Aorta (tissue), 5 donors: ENCODE measurements around the gene SGK1. TPM values are rescaled to one million over a fixed set of nuclear protein-coding genes. Genes with fewer than 3 reads are reported as not detected.

Experiments
- ATAC-seq: fragments of 200-7000 bp; cut with Tn5 transposase; one replicate; pipeline ENCODE4 v1.9.1; 2022; ENCODE audit warnings: moderate library complexity; ENCODE audit not compliant: low FRiP score
- DNase-seq, 2 donors: peaks; one replicate each; pipeline ENCODE4 v3.0.0-alpha.2; 2020
- H3K27ac ChIP-seq, 2 donors: one replicate each; pipeline ENCODE4 v1.5.1; 2013; ENCODE audit warnings: low read length in 2 of 2, mild to moderate bottlenecking in 2 of 2, moderate library complexity in 2 of 2, control low read depth in 1 of 2, inconsistent platforms in 1 of 2, low read depth in 1 of 2
- H3K27me3 ChIP-seq, 2 donors: one replicate each; pipeline ENCODE4 v1.6.1; 2013; ENCODE audit warnings: control low read depth in 1 of 2, low read length in 1 of 2, mild to moderate bottlenecking in 1 of 2, moderate library complexity in 1 of 2; ENCODE audit not compliant: insufficient read depth in 2 of 2, control insufficient read depth in 1 of 2
- H3K36me3 ChIP-seq, 2 donors: one replicate each; pipeline ENCODE4 v1.6.1; 2013; ENCODE audit warnings: control low read depth in 1 of 2, low read length in 1 of 2, mild to moderate bottlenecking in 1 of 2; ENCODE audit not compliant: insufficient read depth in 2 of 2, control insufficient read depth in 1 of 2
- H3K4me1 ChIP-seq, 2 donors: one replicate each; pipeline ENCODE4 v1.6.1; 2013; ENCODE audit warnings: low read length in 2 of 2, control low read depth in 1 of 2, mild to moderate bottlenecking in 1 of 2, moderate library complexity in 1 of 2; ENCODE audit not compliant: insufficient read depth in 2 of 2, control insufficient read depth in 1 of 2
- H3K4me3 ChIP-seq, 2 donors: one replicate each; pipeline ENCODE4 v1.5.1; 2013; ENCODE audit warnings: low read length in 2 of 2, control low read depth in 1 of 2, mild to moderate bottlenecking in 1 of 2
- H3K9me3 ChIP-seq: one replicate; pipeline ENCODE4 v1.6.1; 2013; ENCODE audit warnings: mild to moderate bottlenecking, low read length; ENCODE audit not compliant: control insufficient read depth
- WGBS, 2 donors: extraction: QIAGEN DNeasy Blood & Tissue Kit; methylation state at CpG; one replicate each; pipeline ENCODE4 v1.1.7; 2013; 5-methylcytosine and 5-hydroxymethylcytosine counted together
- intact Hi-C, 2 donors: fragments of 100-400 bp; cut with DNase I; formaldehyde crosslinking; loops; one replicate each; pipeline versions ENCODE4 v1.14.2 to v1.15.0; 2022
- polyA plus RNA-seq, 2 donors: library from polyadenylated mRNA; stranded (reverse); fragments of 200-250 nt; gene quantifications; one replicate each; pipeline ENCODE4 v1.2.3, GENCODE V29; 2013
- total RNA-seq, 2 donors: library from RNA; stranded (reverse); fragmentation: NEBNext Ultra II Directional; extraction: Animal tissue kit (Norgen Biotek cat#: 25700); gene quantifications; one replicate each; pipeline ENCODE4 v1.2.1, GENCODE V29; 2021
- donor health status: healthy with polysubstance abuse.
- donor health status: Bipolar disorder and iron deficiency.
- donor health status: DM: no; HTN: no; CAD: no.
- donor health status: DM: no; HTN: no; CAD: no.
- donor health status: DM: yes; HTN: yes; CAD: no.

Gene SGK1
- total and polyA plus RNA-seq, 4 donors, result 11.3 to 150 (median 106) TPM

DNA sequence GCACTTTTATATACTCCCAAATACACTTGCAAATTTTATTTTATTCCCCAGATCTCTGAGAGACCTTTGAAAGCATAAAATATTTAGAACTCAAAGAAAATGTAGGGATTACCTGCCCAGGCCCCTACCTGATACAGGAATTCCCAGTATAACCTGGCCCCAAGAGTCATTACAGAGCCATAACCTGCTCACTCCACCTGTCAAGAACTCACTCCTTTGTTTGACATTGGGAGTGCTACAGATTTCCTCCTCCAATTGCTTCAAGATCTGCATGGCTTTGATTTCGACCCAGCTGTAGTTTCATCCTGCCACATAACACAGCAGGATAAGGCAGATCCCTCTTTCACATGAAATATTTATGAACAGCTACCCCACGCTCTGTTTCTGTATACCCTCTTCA is 169.3 kb downstream of the SGK1 start:
- ATAC-seq (no peak), DNase-seq (no peak)
- intact Hi-C loops, result no loop called here
- Histone ChIP-seq H3K9me3 (no peaks in the 10 kb centered on the region), H3K27me3 (no peaks in the 10 kb centered on the region), H3K4me1 (no peaks in the 10 kb centered on the region), H3K27ac (no peak overlapping the region), H3K4me3 (no peak overlapping the region), H3K36me3 (no peaks in the 10 kb centered on the region)
- WGBS, 2 donors, result 55 to 59% methylated on average over 2 of the region's 2 CpGs

DNA sequence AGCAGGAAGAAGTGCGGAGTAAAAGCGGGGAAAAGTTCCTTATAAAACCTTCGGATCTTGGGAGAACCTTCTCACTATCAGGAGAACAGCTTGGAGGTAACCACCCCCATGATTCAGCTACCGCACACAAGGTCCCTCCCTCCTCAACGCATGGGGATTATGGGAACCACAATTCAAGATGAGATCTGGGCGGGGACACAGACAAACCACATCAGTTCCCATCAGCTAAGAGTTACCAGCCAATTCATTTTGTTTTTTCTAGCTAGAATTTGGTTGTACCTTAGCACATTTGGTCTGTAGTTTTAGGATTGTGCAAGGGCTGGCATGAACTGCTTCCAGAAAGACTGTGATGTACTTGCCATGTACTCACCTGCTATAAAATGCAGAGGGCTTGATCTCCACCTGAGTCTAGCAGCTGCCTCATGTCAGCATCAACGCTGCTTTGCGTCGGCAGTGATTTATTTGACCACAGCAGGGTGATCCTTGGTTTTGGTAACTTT is 170.8 kb downstream of the SGK1 start:
- Histone ChIP-seq H3K4me3 (no peak overlapping the region), H3K4me1 (no peaks in the 10 kb centered on the region), H3K27me3 (no peaks in the 10 kb centered on the region), H3K27ac (no peak overlapping the region), H3K9me3 (no peaks in the 10 kb centered on the region), H3K36me3 (no peaks in the 10 kb centered on the region)
- WGBS, 2 donors, result 97 to 98% methylated on average over 9 of the region's 9 CpGs
- no peak for DNase-seq
- intact Hi-C loops, result no loop called here
- ATAC-seq, result no peak

DNA sequence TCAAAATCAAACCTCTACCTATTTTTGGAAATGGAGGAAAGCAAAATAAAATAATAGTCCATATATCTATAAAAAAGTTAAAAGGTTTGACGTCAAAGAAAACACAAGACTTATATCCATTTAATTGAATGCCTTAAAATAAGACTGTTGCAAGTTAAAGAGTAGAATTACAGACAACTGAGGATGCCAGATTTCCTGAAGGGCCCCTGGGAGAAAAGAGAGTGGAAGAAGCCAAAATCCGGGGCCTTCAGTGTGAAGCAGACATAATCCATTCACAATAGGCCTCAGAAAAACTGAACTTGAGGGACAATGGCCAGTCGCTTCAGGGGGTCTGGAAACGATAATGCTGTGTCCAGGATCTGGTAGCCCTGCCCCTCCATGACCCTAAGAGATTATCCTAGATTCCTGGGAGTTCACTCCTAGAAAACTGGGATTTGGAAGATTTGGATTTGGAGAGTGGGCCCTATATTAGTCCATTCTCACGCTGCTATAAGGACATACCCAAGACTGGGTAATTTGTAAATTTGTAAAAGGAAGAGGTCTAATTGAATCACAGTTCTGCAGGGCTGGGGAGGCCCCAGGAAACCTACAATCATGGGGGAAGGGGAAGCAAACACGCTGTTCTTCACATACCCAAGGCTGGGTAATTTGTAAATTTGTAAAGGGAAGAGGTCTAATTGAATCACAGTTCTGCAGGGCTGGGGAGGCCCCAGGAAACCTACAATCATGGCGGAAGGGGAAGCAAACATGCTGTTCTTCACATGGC is 171.5 kb downstream of the SGK1 start:
- H3K9me3 ChIP-seq, result no peaks in the 10 kb centered on the region
- no peaks in the 10 kb centered on the region for H3K4me1 ChIP-seq
- no peak overlapping the region for H3K4me3 ChIP-seq
- no peak for ATAC-seq
- WGBS, 2 donors, result 62 to 65% methylated on average over 7 of the region's 7 CpGs
- H3K27me3 ChIP-seq, result no peaks in the 10 kb centered on the region
- no peak for DNase-seq
- intact Hi-C loops, result no loop called here
- no peaks in the 10 kb centered on the region for H3K36me3 ChIP-seq
- H3K27ac ChIP-seq, result no peak overlapping the region

DNA sequence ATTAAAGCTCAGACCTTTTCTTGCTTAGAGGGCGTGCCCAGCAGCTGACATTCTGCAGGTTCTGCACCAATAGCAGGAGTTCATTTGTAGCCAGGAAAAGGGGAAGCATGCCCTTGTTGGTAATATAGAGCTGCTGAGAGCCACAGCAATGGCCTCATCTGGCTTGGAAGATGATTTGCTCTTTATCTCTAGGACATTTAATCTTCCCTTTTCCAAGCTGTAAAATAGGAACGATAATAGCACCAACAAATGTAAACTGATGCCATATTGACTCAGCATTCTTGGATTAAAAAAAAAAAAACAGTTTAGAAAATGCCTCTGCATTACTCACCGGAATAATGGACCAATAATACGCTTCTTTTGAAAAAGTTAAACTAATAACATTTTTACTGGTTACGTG is 172.1 kb downstream of the SGK1 start:
- Histone ChIP-seq H3K4me3 (no peak overlapping the region), H3K27ac (no peak overlapping the region), H3K4me1 (no peaks in the 10 kb centered on the region), H3K9me3 (no peaks in the 10 kb centered on the region), H3K36me3 (no peaks in the 10 kb centered on the region), H3K27me3 (no peaks in the 10 kb centered on the region)
- intact Hi-C loops, result no loop called here
- ATAC-seq, result no peak
- no peak for DNase-seq
- WGBS, 2 donors, result 12 to 20% methylated on average over 5 of the region's 5 CpGs

DNA sequence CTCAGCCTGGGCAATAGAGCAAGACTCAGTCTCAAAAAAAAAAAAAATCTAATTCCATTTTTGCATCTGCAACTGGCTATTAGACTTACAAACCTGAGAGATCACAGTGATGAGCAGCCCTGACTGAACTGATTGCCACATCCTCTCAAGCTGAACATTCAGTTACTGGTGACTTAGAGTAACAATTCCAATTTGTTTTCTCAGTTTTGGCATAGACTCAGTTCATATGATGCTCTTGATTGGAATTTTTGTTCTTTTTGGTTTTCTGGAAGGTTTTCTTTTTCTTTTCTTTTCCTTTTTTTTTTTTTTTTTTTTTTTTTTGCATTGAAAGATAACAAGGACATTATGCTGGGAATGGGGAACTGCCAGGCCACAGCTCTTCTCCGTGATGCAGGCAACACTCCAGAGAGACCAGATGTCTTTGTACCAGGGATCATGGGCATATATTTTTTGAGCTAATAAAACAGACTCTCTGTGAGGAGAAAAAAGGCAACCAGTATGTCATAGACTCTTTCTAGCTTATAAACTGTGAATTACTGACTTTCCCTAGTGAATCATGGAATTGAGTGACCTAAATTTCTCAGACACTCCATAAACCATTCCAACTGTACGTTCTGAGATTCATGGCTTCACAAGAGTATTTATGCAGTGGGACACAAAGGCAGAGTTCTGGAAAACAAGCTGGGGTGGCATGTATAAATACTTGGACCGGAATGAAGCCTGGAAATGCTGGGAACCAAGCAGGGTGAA is 179.5 kb downstream of the SGK1 start:
- DNase-seq (no peak), ATAC-seq (no peak)
- no peaks in the 10 kb centered on the region for H3K27me3 ChIP-seq
- WGBS, 2 donors, result 5 to 9% methylated on average over 3 of the region's 3 CpGs
- no peak overlapping the region for H3K4me3 ChIP-seq
- no peaks in the 10 kb centered on the region for H3K9me3 ChIP-seq
- H3K27ac ChIP-seq, result no peak overlapping the region
- H3K4me1 ChIP-seq, result no peaks in the 10 kb centered on the region
- H3K36me3 ChIP-seq, result no peaks in the 10 kb centered on the region
- intact Hi-C loops, result no loop called here

DNA sequence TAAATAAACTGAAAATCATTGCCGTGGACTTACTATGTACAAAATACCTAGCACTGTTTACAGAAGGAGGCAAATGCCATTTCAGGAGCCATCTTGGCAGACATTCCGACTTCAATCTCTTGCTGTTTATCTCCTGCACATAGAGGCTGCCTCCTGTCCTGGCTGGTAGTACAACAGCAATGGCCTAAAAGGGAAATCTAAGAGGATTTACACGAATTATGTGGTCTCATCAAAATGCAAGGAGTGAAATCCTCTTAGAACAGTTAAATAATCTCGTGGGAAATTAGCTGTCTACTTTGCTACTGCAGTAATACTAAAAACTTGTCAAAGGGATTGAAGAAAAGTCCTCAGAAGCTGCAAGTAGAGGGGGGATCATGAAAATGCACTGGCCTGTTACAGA is 183.3 kb downstream of the SGK1 start:
- Histone ChIP-seq H3K27me3 (no peaks in the 10 kb centered on the region), H3K36me3 (no peaks in the 10 kb centered on the region), H3K4me1 (no peaks in the 10 kb centered on the region), H3K4me3 (no peak overlapping the region), H3K27ac (no peak overlapping the region), H3K9me3 (no peaks in the 10 kb centered on the region)
- WGBS, 2 donors, result 70 to 73% methylated on average over 4 of the region's 4 CpGs
- no peak for DNase-seq
- intact Hi-C loops, result no loop called here
- no peak for ATAC-seq

DNA sequence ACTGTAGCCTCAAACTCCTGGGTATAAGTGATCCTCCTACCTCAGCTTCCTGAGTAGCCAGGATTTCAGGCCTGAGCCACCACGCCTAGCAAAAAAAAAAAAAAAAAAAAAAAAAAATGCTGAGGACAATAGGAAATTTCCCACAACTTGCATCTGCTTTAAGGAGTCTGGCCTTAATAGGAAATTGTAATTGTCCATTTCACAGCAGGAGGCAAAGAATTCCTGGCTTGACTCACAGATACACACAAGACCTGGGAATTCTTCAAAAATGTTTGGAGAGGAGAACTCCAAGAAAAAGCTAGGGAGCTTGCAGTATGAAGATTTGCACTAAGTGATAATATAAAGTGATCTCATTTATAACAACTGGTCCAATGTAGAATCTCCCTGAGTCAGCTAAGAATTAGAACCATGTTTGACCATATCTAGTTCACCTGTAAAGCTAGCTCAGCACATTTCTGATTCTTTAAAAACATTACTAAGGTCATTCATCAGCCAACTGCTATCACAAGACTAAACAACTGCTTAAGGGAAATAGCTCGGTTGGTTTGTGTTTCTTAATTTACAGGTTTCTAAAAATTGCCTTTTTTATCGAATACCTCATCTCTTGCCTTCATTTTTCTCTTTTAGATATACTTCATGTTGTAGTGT is 185.3 kb downstream of the SGK1 start:
- Histone ChIP-seq H3K9me3 (no peaks in the 10 kb centered on the region), H3K36me3 (no peaks in the 10 kb centered on the region), H3K27ac (no peak overlapping the region), H3K4me3 (no peak overlapping the region), H3K4me1 (no peaks in the 10 kb centered on the region), H3K27me3 (no peaks in the 10 kb centered on the region)
- 37 to 40% methylated on average over 3 of the region's 3 CpGs for WGBS, 2 donors
- intact Hi-C loops, result no loop called here
- ATAC-seq (no peak), DNase-seq (no peak)

DNA sequence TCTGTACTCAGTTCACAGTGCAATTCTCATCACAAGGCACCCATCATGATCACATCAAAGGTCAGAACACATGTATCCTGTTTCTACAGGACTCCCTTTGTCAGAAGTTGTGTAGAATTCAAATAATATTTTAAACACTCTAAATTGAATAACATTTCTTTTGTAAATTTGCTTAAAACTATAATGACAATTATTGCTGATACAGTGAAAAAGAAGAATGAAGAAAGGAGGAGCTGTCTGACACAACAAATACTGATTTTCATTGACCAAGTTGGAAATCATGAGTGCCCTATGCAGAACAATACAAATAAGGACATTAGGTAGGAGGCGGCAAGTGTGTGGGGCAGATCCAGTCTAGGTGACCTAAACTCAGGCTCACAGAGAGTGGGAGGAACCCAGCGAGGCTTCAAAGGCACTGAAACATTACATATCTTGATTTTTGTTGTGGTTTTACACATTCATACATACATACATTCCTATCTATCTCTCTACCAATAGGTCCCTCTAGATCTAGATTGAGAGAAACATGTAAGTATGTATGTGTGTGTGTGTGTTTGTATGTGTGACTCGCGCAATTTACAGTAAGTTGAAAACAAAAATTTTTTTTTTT is 186.3 kb downstream of the SGK1 start:
- intact Hi-C loops, result no loop called here
- Histone ChIP-seq H3K9me3 (no peaks in the 10 kb centered on the region), H3K4me3 (no peak overlapping the region), H3K4me1 (no peaks in the 10 kb centered on the region), H3K27ac (no peak overlapping the region), H3K27me3 (no peaks in the 10 kb centered on the region), H3K36me3 (no peaks in the 10 kb centered on the region)
- WGBS, 2 donors, result 91 to 97% methylated on average over 4 of the region's 4 CpGs
- no peak for ATAC-seq
- no peak for DNase-seq
